Stimulated activated CD4-positive, alpha-beta T cell treated with anti-CD3 and anti-CD28 coated beads, Interleukin-4, amount 100 ng/mL, for 48 hours (primary cell): ENCODE results near the gene SLC36A4.
"Not testable (repeated sequence)": the region's sequence is repeated elsewhere in the genome, so short reads cannot be mapped to it uniquely, and the experiment has no call there.

Experiments
- DNase-seq, 2 donors: peaks; one replicate each; pipeline ENCODE4 v3.0.0-alpha.2; 2020; ENCODE audit warnings: low read depth in 2 of 2

SLC36A4 gene

DNA sequence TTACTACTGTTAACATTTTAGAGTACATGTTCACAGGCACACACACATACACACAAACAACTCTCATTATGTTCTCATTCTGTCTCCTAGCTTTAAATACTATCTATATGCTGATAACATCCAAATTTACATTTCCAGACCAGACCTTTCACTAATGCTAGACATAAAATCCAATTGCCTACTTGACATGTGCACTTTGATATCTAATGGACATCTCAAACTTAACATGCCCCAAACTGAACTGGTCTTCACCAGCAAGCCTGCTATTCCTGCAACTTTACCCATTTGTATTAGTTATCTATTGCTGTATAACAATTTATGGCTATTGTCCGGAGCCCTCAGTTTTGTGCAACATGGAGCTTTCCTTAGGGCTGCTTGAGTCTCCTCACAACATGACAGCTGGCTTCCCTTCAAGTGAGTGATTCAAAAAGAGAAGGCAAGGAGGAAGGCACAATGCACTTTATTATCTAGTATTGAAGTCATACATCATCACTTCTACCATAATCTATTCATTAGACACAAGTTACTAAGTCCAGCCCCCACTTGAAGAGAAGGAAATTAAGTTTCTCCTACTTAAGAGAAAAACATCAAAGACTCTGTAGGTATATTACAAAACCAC is 3.0 kb downstream of the SLC36A4 start:
- no peak for DNase-seq

DNA sequence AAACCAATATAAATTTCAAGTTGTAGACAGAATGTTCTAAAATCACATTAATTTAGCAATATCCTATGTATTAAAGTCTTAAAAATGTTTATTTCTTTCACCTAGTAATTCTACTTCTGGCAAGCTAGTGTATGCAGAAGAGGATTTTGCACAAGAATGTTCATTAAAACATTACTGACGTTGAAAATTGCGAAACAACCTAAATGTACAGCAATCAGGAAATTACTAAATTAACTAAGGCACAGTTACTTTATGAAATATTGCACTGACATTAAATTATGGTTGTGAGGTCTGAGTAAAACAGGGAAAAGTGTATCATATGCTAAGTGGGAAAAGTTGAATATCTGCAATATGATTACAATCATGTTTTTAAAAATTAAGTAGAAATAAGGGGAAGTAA is 4.1 kb downstream of the SLC36A4 start:
- no peak for DNase-seq

DNA sequence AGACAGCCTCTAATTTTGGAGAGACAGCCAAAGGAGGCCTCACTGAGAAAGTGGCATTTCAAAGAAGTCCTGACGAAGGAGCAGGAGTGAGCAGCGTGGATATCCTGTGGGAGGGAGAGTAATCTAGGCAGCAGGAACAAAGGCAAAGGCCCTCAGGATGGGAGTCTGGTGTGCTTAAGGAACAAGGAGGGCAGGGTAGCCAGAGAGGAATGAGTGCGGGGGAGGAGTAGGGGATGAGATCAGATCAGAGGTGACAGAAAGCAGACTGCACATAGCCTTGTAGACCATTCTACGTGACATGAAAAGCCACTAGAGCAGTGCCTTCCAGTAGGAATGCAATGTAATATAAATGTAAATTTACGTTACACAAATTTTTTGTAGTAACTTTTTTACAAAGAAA is 5.6 kb downstream of the SLC36A4 start:
- DNase-seq = no peak

DNA sequence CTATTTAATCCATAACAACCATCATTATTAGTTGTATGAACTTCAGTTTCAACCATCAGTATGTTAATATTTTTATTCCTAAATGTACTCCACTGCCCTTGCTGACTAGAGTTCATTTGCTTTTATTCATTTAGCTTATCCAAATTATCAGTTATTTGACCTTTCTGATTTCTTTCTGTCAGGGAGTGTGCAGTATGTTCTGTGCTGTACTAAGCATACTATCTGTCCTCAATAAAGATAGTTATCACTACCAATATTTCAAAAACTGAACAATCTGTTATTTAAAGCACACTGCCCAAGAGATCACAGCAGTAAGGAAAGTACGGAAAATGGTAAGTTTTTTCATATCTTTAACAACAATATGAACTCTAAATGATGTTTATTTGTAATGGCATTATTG is 8.3 kb downstream of the SLC36A4 start:
- DNase-seq = no peak

DNA sequence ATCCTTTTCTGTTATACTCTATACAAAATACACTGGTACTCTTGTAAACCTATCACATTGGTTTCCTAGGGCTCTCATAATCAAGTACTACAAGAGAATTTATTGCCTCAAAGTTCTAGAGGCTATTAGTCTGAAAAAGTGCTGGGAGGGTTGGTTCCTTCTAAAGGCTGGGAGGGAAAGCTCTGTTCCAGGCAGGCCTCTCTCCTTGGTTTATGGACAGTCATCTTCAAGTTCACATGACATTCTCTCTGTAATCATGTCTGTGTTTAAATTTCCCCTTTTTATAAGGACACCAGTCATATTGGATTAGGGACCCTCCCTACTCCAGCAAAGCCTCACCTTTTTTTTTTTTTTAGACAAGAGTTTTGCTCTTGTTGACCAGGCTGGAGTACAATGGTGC is 9.1 kb downstream of the SLC36A4 start:
- DNase-seq = no peak

DNA sequence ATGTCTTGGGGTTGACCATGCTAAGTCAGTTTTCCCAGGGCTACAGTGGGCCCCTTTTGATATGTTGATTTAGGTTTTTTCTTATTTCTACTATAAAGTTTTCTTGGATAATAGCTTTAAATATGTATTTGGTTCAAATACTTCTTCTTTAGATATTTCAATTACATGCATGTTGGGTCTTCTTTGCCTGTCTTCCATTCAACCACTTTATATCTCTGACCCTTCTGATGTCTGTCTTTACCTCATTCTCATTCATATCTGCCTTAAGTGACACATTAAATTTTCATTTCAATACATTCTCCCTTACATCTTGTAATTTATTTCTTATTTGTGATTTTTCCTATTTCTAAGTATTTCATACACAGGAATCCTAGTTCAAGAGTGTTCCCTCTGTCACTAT is 10.5 kb downstream of the SLC36A4 start:
- DNase-seq = no peak

DNA sequence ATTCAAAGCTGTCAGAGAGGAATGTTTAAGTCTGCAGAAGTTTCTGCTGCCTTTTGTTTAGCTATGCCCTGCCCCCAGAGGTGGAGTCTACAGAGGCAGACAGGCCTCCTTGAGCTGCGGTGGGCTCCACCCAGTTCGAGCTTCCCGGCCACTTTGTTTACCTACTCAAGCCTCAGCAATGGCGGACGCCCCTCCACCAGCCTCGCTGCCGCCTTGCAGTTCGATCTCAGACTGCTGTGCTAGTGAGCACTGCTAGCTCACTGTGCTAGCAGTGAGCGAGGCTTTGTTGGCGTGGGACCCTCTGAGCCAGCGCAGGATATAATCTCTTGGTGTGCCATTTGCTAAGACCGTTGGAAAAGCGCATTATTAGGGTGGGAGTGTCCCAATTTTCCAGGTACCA is 19.9 kb downstream of the SLC36A4 start:
- not testable (repeated sequence) for DNase-seq

DNA sequence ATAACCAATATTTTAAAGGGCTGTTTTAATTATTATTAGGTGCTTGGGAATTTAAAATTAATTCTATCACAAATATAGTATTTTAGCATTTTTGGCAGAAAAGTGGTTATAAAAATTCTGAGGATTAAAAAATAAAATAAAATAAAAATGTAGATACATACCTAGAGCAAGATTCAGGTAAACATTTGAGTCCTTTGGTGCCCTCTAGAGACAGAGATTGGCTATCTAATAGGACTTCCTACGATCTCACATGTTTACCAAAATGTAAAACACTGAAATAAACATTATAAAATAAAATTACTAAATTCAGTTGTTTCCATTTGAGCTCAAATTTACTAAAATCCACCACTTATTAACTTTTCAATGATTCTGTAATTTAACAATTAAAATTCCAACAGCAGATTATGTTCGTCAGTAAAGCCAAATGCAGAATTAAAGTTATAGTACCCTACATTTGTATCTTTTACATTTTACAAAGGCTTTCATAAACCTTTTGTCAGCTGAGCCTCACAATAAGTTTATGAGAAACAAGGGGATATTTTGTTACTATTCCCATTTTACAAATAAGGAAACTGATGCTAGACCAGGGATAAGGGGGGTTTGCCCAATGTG is 27.7 kb downstream of the SLC36A4 start:
- DNase-seq = no peak

DNA sequence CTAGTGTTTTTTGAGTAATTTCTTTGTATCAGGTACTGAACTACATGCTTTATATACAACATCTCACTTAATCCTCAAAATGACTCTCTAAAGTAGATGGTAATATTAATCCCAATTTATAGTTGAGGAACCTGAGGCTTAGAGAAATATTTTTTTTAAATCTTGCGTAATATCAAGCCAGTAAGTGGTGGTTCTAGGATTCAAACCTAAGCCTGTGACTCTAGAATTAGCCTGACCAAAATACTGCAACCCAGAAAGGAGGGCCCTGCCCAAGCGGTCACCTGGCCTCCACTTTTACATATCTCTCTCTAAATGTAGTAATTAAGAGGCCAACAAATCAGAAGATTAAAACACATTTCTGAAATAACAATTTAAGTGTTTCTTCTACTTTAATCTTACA is 28.6 kb downstream of the SLC36A4 start:
- DNase-seq = no peak

DNA sequence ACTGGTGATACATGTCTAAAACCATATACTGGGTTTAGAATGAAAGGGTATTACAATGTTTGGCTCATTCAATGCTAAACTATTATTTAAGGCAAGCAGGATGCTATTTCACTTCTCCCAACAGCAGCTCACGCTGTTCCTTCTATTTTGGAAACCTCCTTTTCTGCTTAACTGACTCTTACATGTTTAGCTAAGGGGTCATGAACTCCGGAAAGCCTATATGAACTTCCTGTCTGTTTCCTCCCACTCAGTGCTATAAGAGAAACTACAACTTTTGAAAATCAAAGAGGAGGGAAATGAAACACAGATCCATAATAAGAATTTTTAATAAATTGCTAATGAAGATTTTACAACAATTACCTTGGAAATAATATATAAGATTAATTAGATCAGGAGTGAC is 30.9 kb downstream of the SLC36A4 start:
- DNase-seq = no peak

DNA sequence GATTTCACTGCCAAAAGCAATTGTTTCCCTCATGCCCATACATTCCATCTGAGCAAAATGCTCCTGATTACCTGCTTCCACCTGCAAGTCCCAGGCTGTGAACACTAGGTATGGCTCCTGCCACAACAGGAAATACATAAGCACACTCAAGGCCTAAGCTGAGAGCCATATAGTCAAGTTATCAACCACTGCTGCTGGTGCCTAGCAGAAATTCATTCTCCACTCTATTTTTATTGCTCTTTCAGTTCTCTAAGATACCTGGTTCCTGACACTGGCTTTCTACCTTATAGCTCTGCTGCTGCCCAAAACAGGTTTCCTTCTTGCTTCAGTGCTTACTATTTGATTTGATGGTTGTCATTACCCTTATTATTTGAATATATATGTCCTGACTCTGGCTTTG is 31.6 kb downstream of the SLC36A4 start:
- no peak for DNase-seq

DNA sequence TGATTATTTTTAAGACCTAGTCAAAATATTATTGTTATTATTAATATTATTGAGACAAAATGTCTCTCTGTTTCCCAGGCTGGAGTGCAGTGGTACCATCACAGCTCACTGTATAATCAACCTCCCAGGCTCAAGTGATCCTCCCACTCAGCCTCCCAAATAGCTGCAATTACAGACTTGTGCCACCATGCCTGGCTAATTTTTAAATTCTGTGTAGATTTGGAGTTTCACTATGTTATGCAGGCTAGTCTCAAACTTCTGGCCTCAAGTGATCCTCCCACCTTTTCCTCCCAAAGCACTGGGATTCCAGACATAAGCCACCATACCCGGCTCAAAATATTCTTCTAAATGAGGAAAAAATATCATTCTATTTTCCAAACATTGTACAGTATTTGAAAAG is 37.0 kb downstream of the SLC36A4 start:
- no peak for DNase-seq

DNA sequence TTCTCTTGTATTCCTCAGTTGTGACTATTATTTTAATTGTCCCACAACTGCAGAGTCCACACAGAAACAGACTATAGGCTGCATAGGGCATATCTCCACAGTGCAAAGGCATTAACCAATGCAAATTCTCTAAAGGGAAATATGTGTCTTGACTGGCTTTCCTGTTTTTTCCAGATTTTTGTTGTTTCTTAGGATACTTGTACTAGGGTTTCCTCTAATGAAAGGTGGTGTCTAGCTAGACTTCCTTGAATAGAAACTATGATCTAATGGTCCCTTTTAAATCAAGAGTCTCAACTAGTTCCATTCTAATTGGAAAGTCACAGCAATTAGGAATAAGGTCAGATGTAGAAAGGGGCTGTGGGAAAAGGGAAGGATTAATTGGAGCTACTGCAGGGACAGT is 37.6 kb downstream of the SLC36A4 start:
- DNase-seq = no peak

DNA sequence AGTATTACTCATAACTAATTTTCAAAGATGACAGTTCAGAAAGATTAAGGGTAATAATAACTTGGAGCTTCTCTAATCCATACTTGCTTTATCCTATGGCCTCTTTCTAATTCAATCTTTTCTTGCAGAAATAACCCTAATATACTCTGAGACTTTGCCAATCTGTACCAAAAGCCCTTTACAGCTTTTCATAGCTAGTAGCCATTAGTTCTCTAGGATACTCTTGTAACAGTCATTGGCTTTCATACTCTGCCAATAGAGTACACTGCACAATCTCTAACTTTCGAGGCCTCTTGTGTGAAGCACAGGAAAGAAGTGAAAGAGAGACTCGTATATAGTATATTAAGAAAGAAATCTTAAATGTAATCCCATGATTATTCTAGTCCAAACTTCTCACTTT is 38.1 kb downstream of the SLC36A4 start:
- DNase-seq = no peak

DNA sequence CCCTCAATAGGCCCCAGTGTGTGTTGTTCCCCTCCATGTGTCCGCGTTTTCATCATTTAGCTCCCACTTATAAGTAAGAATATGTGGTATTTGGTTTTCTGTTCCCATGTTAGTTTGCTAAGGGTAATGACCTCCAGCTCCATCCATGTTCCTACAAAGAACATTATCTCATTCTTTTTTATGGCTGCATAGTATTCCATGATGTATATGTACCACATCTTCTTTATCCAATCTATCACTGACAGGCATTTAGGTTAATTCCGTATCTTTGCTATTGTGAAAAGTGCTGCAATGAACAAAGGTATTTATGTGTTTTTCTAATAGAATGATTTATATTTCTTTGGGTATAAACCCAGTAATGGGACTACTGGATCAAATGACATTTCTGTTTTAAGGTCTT is 42.1 kb downstream of the SLC36A4 start:
- DNase-seq = no peak

DNA sequence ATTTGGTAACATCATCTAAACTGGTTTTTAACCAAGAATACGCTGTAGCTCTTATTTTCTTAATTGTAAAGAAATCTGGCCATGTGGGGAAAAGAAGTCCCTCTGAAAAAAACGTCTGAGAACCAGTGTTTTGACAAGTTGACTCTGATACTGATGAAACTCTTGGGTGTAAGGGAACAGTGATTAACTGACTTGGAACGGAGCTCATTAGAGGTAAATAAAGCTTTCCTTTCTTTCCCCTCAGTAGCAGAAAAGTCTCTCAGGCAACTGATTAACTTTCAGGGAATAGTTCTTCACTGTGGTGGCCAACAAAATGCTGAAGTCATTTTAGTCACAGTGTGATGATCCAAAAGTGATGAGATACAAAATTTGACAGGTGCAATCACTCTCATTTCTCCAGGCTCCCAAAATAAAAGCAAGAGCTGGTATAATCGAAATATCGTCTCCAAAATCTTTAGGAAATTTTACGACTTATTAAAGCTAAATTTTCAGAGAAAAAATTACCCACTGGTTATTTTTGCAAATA is 52.3 kb downstream of the SLC36A4 start:
- no peak for DNase-seq

DNA sequence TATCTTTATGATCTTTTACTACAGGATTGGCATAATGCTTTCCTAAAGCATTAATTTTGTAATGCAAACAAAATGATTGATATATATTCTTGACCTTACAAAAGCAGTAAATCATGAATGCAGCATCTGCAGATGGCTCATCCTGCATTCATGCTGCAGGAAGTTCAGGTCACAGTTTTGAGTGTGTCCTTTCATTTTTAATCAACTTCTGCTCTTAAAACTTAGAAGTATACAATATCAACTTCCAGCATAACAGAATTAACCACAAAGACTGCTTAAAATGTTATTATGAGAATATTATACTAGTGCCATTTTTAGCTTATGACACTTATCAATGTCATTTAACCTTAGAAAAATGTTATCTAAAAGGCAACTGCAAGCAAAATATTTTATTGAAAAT is 54.0 kb downstream of the SLC36A4 start:
- no peak for DNase-seq

DNA sequence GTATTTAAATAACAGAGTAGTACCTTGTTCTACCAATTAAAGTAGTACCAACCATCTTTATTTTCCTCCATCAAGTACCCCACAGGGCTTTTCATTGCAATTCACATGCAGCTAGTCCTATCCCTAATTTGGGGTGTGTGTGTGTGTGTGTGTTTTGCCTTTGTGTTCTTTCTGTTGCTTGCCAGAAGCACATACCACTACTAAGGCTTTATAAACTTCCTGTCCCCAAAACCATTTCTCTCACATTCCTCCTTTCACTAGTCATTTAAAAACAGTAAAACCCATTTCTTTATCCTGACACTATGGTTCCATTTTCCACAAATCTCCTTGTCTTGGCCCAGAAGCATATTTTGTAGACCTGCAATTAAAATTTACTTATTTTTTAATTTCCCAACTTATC is 54.6 kb downstream of the SLC36A4 start:
- no peak for DNase-seq

DNA sequence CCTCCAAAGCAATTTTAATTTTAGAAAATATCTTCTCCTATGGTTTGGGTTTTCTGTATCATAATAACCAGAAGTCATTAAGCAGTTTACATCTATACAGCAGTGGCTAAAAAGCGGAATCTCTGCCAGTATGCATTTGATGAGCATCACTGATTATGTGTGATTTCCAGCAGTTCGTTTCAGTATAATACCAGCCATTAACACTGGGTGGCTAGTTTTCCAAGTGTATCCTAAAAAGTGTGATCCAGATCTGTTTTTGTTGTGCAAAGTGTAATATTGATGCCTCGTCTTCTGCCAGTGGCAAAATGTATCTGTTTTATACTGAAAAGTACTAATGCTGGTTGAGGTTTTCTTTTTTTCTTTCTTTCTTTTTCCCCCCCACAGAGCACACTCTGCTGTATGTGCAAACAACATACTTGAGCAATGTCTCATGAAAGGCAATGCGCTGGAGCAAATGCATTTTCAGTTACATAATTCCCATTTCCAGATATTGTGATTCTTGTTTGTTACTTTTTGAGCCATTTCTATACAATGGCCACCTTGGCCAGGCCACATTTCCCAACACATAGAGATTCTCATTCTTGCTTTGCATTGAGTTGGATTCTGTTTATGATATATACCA is 64.2 kb downstream of the SLC36A4 start:
- no peak for DNase-seq

DNA sequence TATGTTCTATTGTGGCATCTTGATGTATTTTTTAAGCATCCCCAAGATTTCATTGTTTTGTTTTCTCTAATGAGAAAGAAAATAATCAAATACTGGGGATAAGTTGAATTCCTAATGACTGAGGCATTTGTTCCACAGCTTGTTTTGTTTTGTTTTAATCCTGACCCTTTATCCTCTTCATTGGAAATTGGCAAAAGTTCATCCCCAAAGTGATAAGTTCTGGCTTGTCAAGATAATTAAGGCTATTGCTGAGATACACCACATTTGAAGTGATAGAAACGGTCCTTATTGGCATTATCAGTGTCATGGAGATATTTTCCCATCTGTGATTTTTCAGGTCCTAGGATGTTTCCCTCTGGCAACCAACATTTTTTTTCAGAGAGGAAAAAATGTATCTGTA is 65.0 kb downstream of the SLC36A4 start:
- DNase-seq = no peak

DNA sequence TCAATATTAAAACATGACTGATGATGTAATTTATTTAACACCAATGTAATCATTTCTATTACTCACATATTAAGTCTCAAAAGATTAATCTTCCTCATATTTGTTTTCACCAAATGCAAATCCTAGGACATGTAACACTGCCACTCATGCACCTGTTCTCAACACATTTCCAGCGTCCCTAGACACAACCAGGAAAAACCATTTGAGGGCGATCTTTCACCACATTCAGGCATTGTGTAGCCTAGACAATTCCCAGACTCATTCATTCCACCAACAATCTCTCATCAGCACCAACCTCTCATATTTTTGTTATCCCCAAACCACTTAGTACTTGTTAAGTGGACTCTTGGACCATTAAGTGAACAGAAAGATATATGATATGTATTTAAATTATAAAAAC is 66.1 kb downstream of the SLC36A4 start:
- no peak for DNase-seq

DNA sequence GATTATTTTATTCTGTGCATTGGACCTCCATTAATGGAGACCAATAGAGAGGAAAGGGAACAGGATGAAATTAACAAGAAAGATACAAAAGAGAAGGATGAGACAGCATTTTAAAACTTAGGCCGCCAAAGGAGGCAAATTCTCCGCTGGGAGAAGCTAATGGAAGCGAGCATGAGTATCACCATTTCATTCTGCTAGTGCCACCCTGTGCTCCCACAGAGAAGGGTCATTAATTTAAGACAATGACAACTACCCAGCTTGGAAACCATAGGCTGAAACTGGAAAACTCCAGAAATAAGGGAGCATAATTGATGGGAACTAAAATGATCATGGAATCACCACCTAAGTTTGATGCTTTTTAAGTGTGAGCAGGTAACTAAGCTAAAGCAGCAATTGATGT is 69.2 kb downstream of the SLC36A4 start:
- DNase-seq = no peak

DNA sequence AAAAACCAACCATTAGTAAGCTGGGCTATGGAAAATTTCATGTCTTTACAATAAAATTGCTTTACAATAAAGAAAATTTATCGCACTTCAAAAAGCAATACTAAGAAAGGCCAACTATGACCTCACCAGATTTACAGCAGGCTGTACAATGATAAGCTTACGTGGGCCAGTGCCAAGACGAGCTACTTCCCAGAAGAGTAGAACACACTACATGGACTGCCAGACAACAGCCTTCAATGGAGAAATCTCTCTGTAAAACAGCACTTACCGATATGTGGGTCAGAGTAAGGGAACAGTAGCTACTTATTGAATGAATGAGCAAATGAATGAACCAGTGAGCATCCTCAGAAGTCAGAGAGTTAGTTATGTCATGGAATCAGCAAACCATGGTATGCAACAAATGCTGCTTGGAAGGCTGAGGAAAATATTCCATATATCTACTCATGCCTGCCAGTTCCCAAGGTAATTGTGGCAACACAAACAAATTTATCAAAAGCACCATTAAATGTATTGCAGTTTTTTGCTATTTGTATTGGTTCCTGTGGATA is 74.4 kb downstream of the SLC36A4 start:
- no peak for DNase-seq
